Body of pancreas (tissue), 4 donors: ENCODE results near the gene NQO2. TPM values are rescaled to one million over a fixed set of nuclear protein-coding genes. Genes with fewer than 3 reads are reported as not detected.

Experiments used
- ATAC-seq: fragments of 150-250 bp; one replicate; pipeline ENCODE4 v1.9.1; 2016
- DNase-seq, 4 donors: peaks; one replicate each; pipeline ENCODE4 v3.0.0-alpha.2; 2019
- H3K27ac ChIP-seq, 4 donors: fragments of 200-600 bp; sonication (generic); 1 replicate in 3 of 4; 2 replicates in 1 of 4; pipeline versions ENCODE4 v1.5.1 to v1.6.1; 2016 to 2019; ENCODE audit warnings: mild to moderate bottlenecking in 1 of 4, mixed read lengths in 1 of 4, moderate library complexity in 1 of 4
- H3K27me3 ChIP-seq, 2 donors: fragments of 200-600 bp; sonication (generic); one replicate each; pipeline ENCODE4 v1.6.0; 2016; ENCODE audit warnings: mild to moderate bottlenecking in 1 of 2
- H3K36me3 ChIP-seq, 2 donors: fragments of 200-600 bp; sonication (generic); replicated peaks in 1 of 2; 2 replicates each; pipeline ENCODE4 v1.5.1; 2016; ENCODE audit warnings: low read depth in 2 of 2; ENCODE audit not compliant: insufficient read depth in 1 of 2
- H3K4me1 ChIP-seq: fragments of 200-600 bp; sonication (generic); one replicate; pipeline ENCODE4 v1.6.0; 2016
- H3K4me3 ChIP-seq, 2 donors: fragments of 200-600 bp; sonication (generic); 1 replicate in 1 of 2; 2 replicates in 1 of 2; pipeline ENCODE4 v1.5.1; 2016 to 2019
- H3K9me3 ChIP-seq, 3 donors: fragments of 200-600 bp; sonication (generic); 1 replicate in 2 of 3; 2 replicates in 1 of 3; pipeline ENCODE4 v1.5.1; 2016
- POLR2A ChIP-seq, 3 donors: fragments of 450-650 bp; IDR thresholded peaks; one replicate each; pipeline ENCODE4 v1.6.1; 2016; ENCODE audit warnings: antibody characterized with exemption in 3 of 3, mild to moderate bottlenecking in 2 of 3
- WGBS, 2 donors: methylation state at CpG; one replicate each; pipeline ENCODE4 v1.1.5; 2017; 5-methylcytosine and 5-hydroxymethylcytosine counted together
- intact Hi-C: fragments of 100-400 bp; cut with DNase I; formaldehyde crosslinking; loops from one replicate; pipeline ENCODE4 v1.15.1; 2023
- total RNA-seq, 2 donors: library from RNA; depleted of rRNA; stranded (reverse); fragments of >200 nt; gene quantifications; one replicate each; pipeline ENCODE4 v1.1.0, GENCODE V29; 2016
- TF ChIP-seq, protein P1 (sequence below), 7 experiments: fragments of 450-650 bp in 4 of 7; fragments of 200-600 bp in 3 of 7; sonication (generic) in 3 of 7; IDR thresholded peaks; one replicate each; pipeline ENCODE4 v1.5.1; 2016 to 2019; ENCODE audit warnings: antibody characterized with exemption in 7 of 7

NQO2 gene
- total RNA-seq, 2 donors from 2014 or later = 7.3 to 17.1 TPM

DNA sequence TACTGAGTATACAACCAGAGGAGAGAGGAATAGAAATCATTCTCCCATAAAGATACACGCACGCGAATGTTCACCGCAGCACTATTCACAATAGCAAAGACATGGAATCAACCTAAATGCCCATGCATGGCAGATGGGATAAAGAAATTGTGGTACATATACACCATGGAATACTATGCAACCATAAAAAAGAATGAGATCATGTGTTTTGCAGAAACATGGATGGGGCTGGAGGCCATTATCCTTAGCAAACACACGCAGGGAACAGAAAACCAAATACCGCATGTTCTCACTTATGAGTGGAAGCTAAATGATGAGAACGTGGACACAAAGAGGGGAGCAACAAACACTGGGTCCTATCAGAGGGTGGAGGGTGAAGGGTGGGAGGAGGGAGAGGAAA lies 31.8 kb upstream of the NQO2 start:
- no peaks in the 10 kb centered on the region for H3K9me3 ChIP-seq
- no peak overlapping the region for H3K27ac ChIP-seq
- no peak for ATAC-seq
- no peak for DNase-seq
- TF ChIP-seq POLR2A (IDR thresholded peaks at IDR 0.05) = no peak
- TF ChIP-seq, protein P1, sequence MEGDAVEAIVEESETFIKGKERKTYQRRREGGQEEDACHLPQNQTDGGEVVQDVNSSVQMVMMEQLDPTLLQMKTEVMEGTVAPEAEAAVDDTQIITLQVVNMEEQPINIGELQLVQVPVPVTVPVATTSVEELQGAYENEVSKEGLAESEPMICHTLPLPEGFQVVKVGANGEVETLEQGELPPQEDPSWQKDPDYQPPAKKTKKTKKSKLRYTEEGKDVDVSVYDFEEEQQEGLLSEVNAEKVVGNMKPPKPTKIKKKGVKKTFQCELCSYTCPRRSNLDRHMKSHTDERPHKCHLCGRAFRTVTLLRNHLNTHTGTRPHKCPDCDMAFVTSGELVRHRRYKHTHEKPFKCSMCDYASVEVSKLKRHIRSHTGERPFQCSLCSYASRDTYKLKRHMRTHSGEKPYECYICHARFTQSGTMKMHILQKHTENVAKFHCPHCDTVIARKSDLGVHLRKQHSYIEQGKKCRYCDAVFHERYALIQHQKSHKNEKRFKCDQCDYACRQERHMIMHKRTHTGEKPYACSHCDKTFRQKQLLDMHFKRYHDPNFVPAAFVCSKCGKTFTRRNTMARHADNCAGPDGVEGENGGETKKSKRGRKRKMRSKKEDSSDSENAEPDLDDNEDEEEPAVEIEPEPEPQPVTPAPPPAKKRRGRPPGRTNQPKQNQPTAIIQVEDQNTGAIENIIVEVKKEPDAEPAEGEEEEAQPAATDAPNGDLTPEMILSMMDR (IDR thresholded peaks at IDR 0.05) = no peak
- H3K36me3 ChIP-seq = no peaks in the 10 kb centered on the region
- H3K4me1 ChIP-seq = peaks cover 32% of the 10 kb centered on the region
- no peak overlapping the region for H3K4me3 ChIP-seq
- WGBS, 2 donors = 95 to 96% methylated on average over 7 of the region's 7 CpGs
- H3K27me3 ChIP-seq = no peaks in the 10 kb centered on the region
- intact Hi-C loops = no loop called here

DNA sequence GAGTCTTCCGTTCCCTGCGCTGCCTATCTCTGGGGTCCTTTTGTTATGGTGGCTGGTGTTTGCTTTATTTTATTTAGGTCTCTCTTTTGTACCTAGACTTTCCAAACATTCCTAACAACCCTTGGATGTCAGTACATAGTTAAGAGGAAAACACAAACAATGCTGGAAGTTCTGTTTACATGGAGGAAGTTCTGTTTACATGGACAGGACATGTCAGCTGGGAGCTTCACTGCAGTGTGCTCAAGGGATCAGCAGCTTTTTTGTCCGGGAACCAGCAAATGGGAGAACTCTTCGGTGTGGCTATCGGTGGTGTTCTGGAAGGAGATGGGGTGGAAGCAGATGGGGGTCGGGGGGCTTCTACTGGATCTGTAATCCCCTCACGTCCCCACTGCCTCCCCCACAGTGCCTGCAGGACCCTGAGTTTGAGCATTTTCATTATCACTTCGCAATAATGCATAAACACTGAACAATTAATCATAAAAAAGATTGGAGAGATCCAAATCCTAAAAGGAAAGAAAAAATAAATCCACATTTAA lies 31.0 kb upstream of the NQO2 start:
- WGBS, 2 donors = 70 to 72% methylated on average over 8 of the region's 8 CpGs
- intact Hi-C loops = no loop called here
- no peaks in the 10 kb centered on the region for H3K27me3 ChIP-seq
- ATAC-seq (no peak), DNase-seq (no peak)
- peak overlapping the region in 2 of 4 donors; percentile 28 to 44 for H3K27ac ChIP-seq
- peaks cover 25% of the 10 kb centered on the region for H3K4me1 ChIP-seq
- H3K36me3 ChIP-seq = no peaks in the 10 kb centered on the region
- H3K9me3 ChIP-seq = no peaks in the 10 kb centered on the region
- no peak overlapping the region for H3K4me3 ChIP-seq
- TF ChIP-seq POLR2A (IDR thresholded peaks at IDR 0.05) = no peak
- TF ChIP-seq, protein P1 (IDR thresholded peaks at IDR 0.05) = no peak

DNA sequence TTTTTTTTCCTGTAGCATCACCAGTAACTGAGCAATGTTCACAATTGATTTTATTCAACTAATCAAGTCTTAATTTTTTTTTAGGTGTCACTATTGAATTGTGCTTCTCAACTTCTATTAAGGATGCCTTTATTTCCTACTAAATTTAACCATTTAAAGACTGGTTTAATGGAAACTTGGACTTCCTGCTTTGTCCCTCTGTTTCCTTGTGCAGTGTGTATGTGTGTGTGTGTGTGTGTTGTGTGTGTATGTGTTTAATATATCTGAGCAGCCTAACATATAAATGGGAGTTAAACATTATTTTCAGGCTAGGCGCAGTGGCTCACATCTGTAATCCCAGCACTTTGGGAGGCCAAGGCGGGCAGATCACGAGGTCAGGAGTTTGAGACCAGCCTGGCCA lies 30.1 kb upstream of the NQO2 start:
- Histone ChIP-seq H3K4me1 (peaks cover 23% of the 10 kb centered on the region), H3K9me3 (no peaks in the 10 kb centered on the region), H3K36me3 (no peaks in the 10 kb centered on the region), H3K27ac (peak overlapping the region in 3 of 4 donors; percentile 94 to 99 (median 95)), H3K4me3 (no peak overlapping the region), H3K27me3 (no peaks in the 10 kb centered on the region)
- TF ChIP-seq POLR2A (IDR thresholded peaks at IDR 0.05) = no peak
- TF ChIP-seq, protein P1 (IDR thresholded peaks at IDR 0.05) = no peak
- 79 to 92% methylated on average over 3 of the region's 3 CpGs for WGBS, 2 donors
- ATAC-seq (no peak), DNase-seq (no peak)
- intact Hi-C loops = no loop called here

DNA sequence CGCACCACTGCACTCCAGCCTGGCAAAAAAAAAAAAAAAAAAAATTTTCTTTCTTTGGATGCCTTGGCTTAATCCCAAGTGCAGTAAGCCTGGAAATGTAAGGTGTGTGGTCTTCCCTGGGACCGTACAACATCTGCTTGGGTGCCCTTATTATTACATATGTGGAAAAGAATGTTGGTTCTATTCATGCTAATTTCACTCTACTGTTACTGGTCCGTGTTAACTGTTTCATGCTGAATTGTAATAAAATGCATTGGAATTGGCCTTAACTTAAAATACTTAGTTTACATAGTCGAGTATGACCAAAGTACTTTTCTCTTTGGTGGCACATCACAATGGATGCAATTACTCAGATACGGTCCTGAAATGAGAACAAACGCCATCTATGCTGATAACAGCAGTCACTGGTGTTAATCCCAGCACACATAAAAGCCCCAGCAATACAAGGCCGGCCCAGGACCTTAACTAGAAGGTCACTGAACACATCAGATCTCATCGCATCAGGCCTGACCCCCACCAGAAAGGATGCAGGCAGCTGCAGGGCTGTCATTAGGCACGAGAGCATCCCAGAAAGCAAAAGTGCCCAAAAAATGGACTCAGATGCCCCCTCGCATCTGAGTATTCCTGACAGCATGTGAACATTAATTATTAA lies 29.5 kb upstream of the NQO2 start:
- WGBS, 2 donors = 34 to 39% methylated on average over 10 of the region's 10 CpGs
- intact Hi-C loops = no loop called here
- Histone ChIP-seq H3K27me3 (no peaks in the 10 kb centered on the region), H3K4me1 (peaks cover 23% of the 10 kb centered on the region), H3K27ac (peak overlapping the region; percentile 39 to 99 (median 94)), H3K36me3 (no peaks in the 10 kb centered on the region), H3K4me3 (no peak overlapping the region), H3K9me3 (no peaks in the 10 kb centered on the region)
- TF ChIP-seq, protein P1 (IDR thresholded peaks at IDR 0.05) = no peak
- no peak for TF ChIP-seq POLR2A (IDR thresholded peaks at IDR 0.05)
- ATAC-seq (no peak), DNase-seq (no peak)
